ENCODE data around the gene TRIM8. TPM values are rescaled to one million over a fixed set of nuclear protein-coding genes. Genes with fewer than 3 reads are reported as not detected.

TRIM8 gene
- total and polyA plus RNA-seq, 9 of the 15 experiments (the other 6 are each of a cell fraction or from before 2014, with no cell fraction given): 1.7 to 26.0 (median 9.1) TPM

DNA sequence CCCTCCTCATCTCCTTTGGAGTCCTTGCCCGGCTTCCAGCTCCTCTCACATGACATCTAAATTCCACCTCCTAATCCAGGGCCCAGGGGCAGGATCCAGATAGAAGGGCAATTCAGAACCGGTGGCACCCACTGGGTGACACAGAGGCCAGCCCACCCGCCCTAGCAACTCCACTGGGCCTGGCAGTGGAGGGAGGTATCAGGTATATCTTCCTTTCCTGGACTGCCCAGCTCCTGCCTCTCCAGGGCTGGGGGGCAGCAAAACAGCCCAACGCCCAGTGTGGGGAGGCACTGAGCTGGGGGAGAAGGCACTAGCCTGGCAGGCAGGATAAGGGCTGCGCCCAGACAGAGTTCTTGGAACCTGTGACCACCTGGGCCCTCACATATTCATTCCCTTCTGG is 10.4 kb upstream of the TRIM8 start (continued):
- TF ChIP-seq, protein P1, sequence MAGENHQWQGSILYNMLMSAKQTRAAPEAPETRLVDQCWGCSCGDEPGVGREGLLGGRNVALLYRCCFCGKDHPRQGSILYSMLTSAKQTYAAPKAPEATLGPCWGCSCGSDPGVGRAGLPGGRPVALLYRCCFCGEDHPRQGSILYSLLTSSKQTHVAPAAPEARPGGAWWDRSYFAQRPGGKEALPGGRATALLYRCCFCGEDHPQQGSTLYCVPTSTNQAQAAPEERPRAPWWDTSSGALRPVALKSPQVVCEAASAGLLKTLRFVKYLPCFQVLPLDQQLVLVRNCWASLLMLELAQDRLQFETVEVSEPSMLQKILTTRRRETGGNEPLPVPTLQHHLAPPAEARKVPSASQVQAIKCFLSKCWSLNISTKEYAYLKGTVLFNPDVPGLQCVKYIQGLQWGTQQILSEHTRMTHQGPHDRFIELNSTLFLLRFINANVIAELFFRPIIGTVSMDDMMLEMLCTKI (IDR thresholded peaks at IDR 0.05; ENCODE audit: partially characterized antibody): no peak

GRCh38 chr10:102634686-102635085 is 9.6 kb upstream of the TRIM8 start:
- H3K27me3 ChIP-seq (ENCODE audit: control insufficient read depth in 2 of 2, insufficient read depth in 2 of 2, low read length in 2 of 2): no peaks in the 10 kb centered on the region
- ATAC-seq: no peak
- H3K79me2 ChIP-seq (ENCODE audit: control insufficient read depth, insufficient read depth, low read length): no peaks in the 10 kb centered on the region
- H4K20me1 ChIP-seq (replicated peaks; ENCODE audit: control insufficient read depth, insufficient read depth, low read length): no peaks in the 10 kb centered on the region
- in situ Hi-C loops (cut with MboI) (no loop called here), intact Hi-C loops (cut with micrococcal nuclease) (no loop called here)
- no peak overlapping the region for H3K4me2 ChIP-seq (ENCODE audit: insufficient read depth, low read length)
- DNase-seq (ENCODE audit: extremely low read depth in 1 of 4, low spot score in 3 of 4): no peak
- no peak overlapping the region for H3K27ac ChIP-seq (ENCODE audit: extremely low read depth, low read depth, low read length)
- no peak for FAIRE-seq
- H3K36me3 ChIP-seq (ENCODE audit: control insufficient read depth, insufficient read depth, low read length): 0 out of 3 replicates have a peak, but pooled peaks cover 3% of the 10 kb centered on the region
- H3K9me1 ChIP-seq (ENCODE audit: control insufficient read depth, insufficient read depth, low read length): no peaks in the 10 kb centered on the region
- H3K9ac ChIP-seq (ENCODE audit: insufficient read depth in 1 of 2, low read depth in 2 of 2, low read length in 2 of 2): no peak overlapping the region
- no peaks in the 10 kb centered on the region for H3K9me3 ChIP-seq (replicated peaks; ENCODE audit: control insufficient read depth, insufficient read depth, low read depth, low read length)
- ChIA-PET POLR2A (interaction anchor here (0.6 to 1.1 kb wide), 2 partner anchors 11 to 12 kb away, joined by 3 to 4 read pairs; no protein-coding TSS in a partner anchor), CTCF (ENCODE audit: low intra/inter-chr PET ratio) (no interaction called here)
- no peak overlapping the region for H2AFZ ChIP-seq (ENCODE audit: low read depth, low read length)
- no CpG with 5 or more reads among the region's 4 CpGs for WGBS (ENCODE audit: insufficient coverage, low coverage, missing lambda C conversion rate)
- no peak overlapping the region for H3K4me3 ChIP-seq
- BruUV-seq (replicated peaks): no TSS peak
- H3K4me1 ChIP-seq (replicated peaks in 1 of 2; ENCODE audit: control insufficient read depth in 2 of 2, insufficient read depth in 2 of 2, low read length in 2 of 2): peaks cover 0 to 7% of the 10 kb centered on the region in 2 experiments; a peak in 3 of 5 replicates
- TF ChIP-seq ASH1L (IDR thresholded peaks at IDR 0.05; ENCODE audit: borderline replicate concordance, low read depth, partially characterized antibody): no peak
- TF ChIP-seq, protein P2, sequence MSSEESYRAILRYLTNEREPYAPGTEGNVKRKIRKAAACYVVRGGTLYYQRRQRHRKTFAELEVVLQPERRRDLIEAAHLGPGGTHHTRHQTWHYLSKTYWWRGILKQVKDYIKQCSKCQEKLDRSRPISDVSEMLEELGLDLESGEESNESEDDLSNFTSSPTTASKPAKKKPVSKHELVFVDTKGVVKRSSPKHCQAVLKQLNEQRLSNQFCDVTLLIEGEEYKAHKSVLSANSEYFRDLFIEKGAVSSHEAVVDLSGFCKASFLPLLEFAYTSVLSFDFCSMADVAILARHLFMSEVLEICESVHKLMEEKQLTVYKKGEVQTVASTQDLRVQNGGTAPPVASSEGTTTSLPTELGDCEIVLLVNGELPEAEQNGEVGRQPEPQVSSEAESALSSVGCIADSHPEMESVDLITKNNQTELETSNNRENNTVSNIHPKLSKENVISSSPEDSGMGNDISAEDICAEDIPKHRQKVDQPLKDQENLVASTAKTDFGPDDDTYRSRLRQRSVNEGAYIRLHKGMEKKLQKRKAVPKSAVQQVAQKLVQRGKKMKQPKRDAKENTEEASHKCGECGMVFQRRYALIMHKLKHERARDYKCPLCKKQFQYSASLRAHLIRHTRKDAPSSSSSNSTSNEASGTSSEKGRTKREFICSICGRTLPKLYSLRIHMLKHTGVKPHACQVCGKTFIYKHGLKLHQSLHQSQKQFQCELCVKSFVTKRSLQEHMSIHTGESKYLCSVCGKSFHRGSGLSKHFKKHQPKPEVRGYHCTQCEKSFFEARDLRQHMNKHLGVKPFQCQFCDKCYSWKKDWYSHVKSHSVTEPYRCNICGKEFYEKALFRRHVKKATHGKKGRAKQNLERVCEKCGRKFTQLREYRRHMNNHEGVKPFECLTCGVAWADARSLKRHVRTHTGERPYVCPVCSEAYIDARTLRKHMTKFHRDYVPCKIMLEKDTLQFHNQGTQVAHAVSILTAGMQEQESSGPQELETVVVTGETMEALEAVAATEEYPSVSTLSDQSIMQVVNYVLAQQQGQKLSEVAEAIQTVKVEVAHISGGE (CRISPR knock-in tag; IDR thresholded peaks at IDR 0.05): no peak
- TF ChIP-seq SMARCE1 (IDR thresholded peaks at IDR 0.05): no peak
- no peak for TF ChIP-seq RBM17 (IDR thresholded peaks at IDR 0.05; ENCODE audit: borderline replicate concordance, low read depth, low read length)
- no peak for TF ChIP-seq MED1 (CRISPR knock-in tag; IDR thresholded peaks at IDR 0.05; ENCODE audit: borderline replicate concordance)
- TF ChIP-seq NFXL1 (CRISPR knock-in tag; IDR thresholded peaks at IDR 0.05): no peak
- TF ChIP-seq, protein P3, sequence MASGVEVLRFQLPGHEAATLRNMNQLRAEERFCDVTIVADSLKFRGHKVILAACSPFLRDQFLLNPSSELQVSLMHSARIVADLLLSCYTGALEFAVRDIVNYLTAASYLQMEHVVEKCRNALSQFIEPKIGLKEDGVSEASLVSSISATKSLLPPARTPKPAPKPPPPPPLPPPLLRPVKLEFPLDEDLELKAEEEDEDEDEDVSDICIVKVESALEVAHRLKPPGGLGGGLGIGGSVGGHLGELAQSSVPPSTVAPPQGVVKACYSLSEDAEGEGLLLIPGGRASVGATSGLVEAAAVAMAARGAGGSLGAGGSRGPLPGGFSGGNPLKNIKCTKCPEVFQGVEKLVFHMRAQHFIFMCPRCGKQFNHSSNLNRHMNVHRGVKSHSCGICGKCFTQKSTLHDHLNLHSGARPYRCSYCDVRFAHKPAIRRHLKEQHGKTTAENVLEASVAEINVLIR (CRISPR knock-in tag; IDR thresholded peaks at IDR 0.05): no peak
- TF ChIP-seq E2F3 (CRISPR knock-in tag; IDR thresholded peaks at IDR 0.05): no peak
- no peak for TF ChIP-seq POLR2AphosphoS5 (IDR thresholded peaks at IDR 0.05; ENCODE audit: control insufficient read depth, insufficient read depth, low read depth, low read length)
- no peak for TF ChIP-seq ATF1 (CRISPR knock-in tag; IDR thresholded peaks at IDR 0.05)
- TF ChIP-seq ATF1 (tag; IDR thresholded peaks at IDR 0.05): no peak
- TF ChIP-seq ZNF76 (CRISPR knock-in tag; IDR thresholded peaks at IDR 0.05; ENCODE audit: borderline replicate concordance): no peak
- TF ChIP-seq FOXA1 (IDR thresholded peaks at IDR 0.05; ENCODE audit: borderline replicate concordance): no peak
